Keratinocyte (primary cell): ENCODE data around the gene MYO10. TPM values are rescaled to one million over a fixed set of nuclear protein-coding genes. Genes with fewer than 3 reads are reported as not detected.

ENCODE experiments used
- DNase-seq: peaks from one replicate; pipeline ENCODE4 v3.0.0-alpha.2; 2011; ENCODE audit warnings: low read depth, missing footprints, low spot score
- FAIRE-seq: peaks from 2 replicates; lab custom pipeline; 2011; peaks lifted over from hg19 to GRCh38; lab: Jason Lieb, UNC
- H2AFZ ChIP-seq: 2 replicates; pipeline ENCODE4 v1.6.0; 2012; ENCODE audit warnings: low read length, control low read depth, inconsistent platforms; ENCODE audit not compliant: control insufficient read depth
- H3K27ac ChIP-seq: 2 replicates; pipeline ENCODE4 v1.5.1; 2011; ENCODE audit warnings: low read length; ENCODE audit not compliant: control insufficient read depth, insufficient read depth
- H3K27me3 ChIP-seq: 3 replicates; pipeline ENCODE4 v1.6.0; 2011; ENCODE audit warnings: low read length; ENCODE audit not compliant: control insufficient read depth, insufficient read depth; ENCODE audit errors: extremely low read depth
- H3K36me3 ChIP-seq, 2 experiments: 2 replicates in 1 of 2; 3 replicates in 1 of 2; pipeline ENCODE4 v1.5.1; 2011; ENCODE audit warnings: low read length in 2 of 2, mild to moderate bottlenecking in 1 of 2; ENCODE audit not compliant: control insufficient read depth in 2 of 2, insufficient read depth in 2 of 2; ENCODE audit errors: extremely low read depth in 1 of 2
- H3K4me1 ChIP-seq: 3 replicates; pipeline ENCODE4 v1.5.1; 2011; ENCODE audit warnings: low read length; ENCODE audit not compliant: control insufficient read depth, insufficient read depth; ENCODE audit errors: extremely low read depth
- H3K4me2 ChIP-seq: 3 replicates; pipeline ENCODE4 v1.6.0; 2011; ENCODE audit warnings: low read depth, low read length; ENCODE audit not compliant: control insufficient read depth, insufficient read depth; ENCODE audit errors: extremely low read depth
- H3K4me3 ChIP-seq, 3 experiments: fragments of 200-600 bp in 1 of 3; sonication (generic) in 1 of 3; 2 replicates in 2 of 3; 3 replicates in 1 of 3; pipeline ENCODE4 v1.5.1; 2011 to 2016; ENCODE audit warnings: low read length in 3 of 3, mild to moderate bottlenecking in 3 of 3, control low read depth in 2 of 3, inconsistent platforms in 1 of 3, low read depth in 1 of 3, mixed read lengths in 1 of 3, mixed run types in 1 of 3, moderate library complexity in 1 of 3; ENCODE audit not compliant: control insufficient read depth in 2 of 3, insufficient read depth in 2 of 3; ENCODE audit errors: extremely low read depth in 1 of 3
- H3K79me2 ChIP-seq: 2 replicates; pipeline ENCODE4 v1.6.0; 2012; ENCODE audit warnings: low read length; ENCODE audit not compliant: control insufficient read depth, insufficient read depth
- H3K9ac ChIP-seq: 3 replicates; pipeline ENCODE4 v1.6.0; 2011; ENCODE audit warnings: low read length; ENCODE audit not compliant: control insufficient read depth, insufficient read depth; ENCODE audit errors: extremely low read depth
- H3K9me1 ChIP-seq: 3 replicates; pipeline ENCODE4 v1.6.0; 2011; ENCODE audit warnings: low read length; ENCODE audit not compliant: control insufficient read depth, insufficient read depth; ENCODE audit errors: extremely low read depth
- H3K9me3 ChIP-seq: 2 replicates; pipeline ENCODE4 v1.5.1; 2012; ENCODE audit warnings: low read depth, low read length; ENCODE audit not compliant: control insufficient read depth
- H4K20me1 ChIP-seq: 3 replicates; pipeline ENCODE4 v1.6.0; 2011; ENCODE audit warnings: low read length; ENCODE audit not compliant: control insufficient read depth, insufficient read depth; ENCODE audit errors: extremely low read depth
- CTCF ChIP-seq, 3 experiments: IDR thresholded peaks in 1 of 3; conservative IDR thresholded peaks in 1 of 3; optimal IDR thresholded peaks in 1 of 3; 2 replicates in 2 of 3; 3 replicates in 1 of 3; pipeline versions ENCODE3 to v1.5.1; 2011; ENCODE audit warnings: low read length in 3 of 3, mild to moderate bottlenecking in 3 of 3, moderate library complexity in 2 of 3, control low read depth in 1 of 3, inconsistent platforms in 1 of 3; ENCODE audit not compliant: insufficient read depth in 2 of 3; ENCODE audit errors: extremely low read depth in 1 of 3
- EZH2 ChIP-seq: IDR thresholded peaks from one replicate; pipeline ENCODE4 v1.6.1; 2012; ENCODE audit warnings: inconsistent platforms, mild to moderate bottlenecking, low read length, moderate library complexity
- dilution Hi-C: fragments of 300-500 bp; cut with MboI; formaldehyde crosslinking; loops from one replicate; pipeline ENCODE4 v1.7.0; 2020; ENCODE audit warnings: low sequenced_read_pairs; ENCODE audit not compliant: extremely low pct_ligation_motif_present
- polyA plus RNA-seq, 5 experiments: library from polyadenylated mRNA; depleted of rRNA in 3 of 5; stranded (reverse) in 3 of 5; stranded (forward) in 1 of 5; unstranded in 1 of 5; fragments of >200 nt; gene quantifications; 1 replicate in 1 of 5; 2 replicates in 3 of 5; 3 replicates in 1 of 5; pipeline versions ENCODE4 v1.2.1 to v1.2.3, GENCODE V29; 2011 to 2012; ENCODE audit warnings: missing spikeins in 2 of 5, low read depth in 1 of 5, low replicate concordance in 1 of 5

MYO10 gene
- polyA plus RNA-seq, 1 donor (not counting 4 experiments of a cell fraction or from before 2014, with no cell fraction given): 22.0 TPM

GRCh38 chr5:16934123-16934522, 2.0 kb downstream of the MYO10 start:
- H3K9me1 ChIP-seq: no peaks in the 10 kb centered on the region
- peaks cover 30% of the 10 kb centered on the region for H4K20me1 ChIP-seq
- FAIRE-seq: no peak
- no peaks in the 10 kb centered on the region for H3K9me3 ChIP-seq
- H2AFZ ChIP-seq: no peak overlapping the region
- peaks cover 1 to 5% of the 10 kb centered on the region in 2 experiments for H3K36me3 ChIP-seq
- DNase-seq: no peak
- H3K79me2 ChIP-seq: peaks cover 67% of the 10 kb centered on the region
- H3K4me3 ChIP-seq: peak overlapping the region; percentile 85 to 99 (median 90)
- peaks cover 32% of the 10 kb centered on the region for H3K4me1 ChIP-seq
- peak overlapping the region; percentile 72 for H3K4me2 ChIP-seq
- H3K27me3 ChIP-seq: no peaks in the 10 kb centered on the region
- H3K27ac ChIP-seq: peak overlapping the region; percentile 96
- H3K9ac ChIP-seq: peak overlapping the region; percentile 99
- dilution Hi-C loops: no loop called here
- TF ChIP-seq CTCF (optimal IDR thresholded peaks at IDR 0.05 in 1 of 3, IDR thresholded peaks at IDR 0.05 in 1 of 3, conservative IDR thresholded peaks at IDR 0.05 in 1 of 3; ENCODE audit: extremely low read depth in 1 of 3, insufficient read depth in 2 of 3, low read length in 3 of 3): peak; percentile 91 to 96 (median 94)
- TF ChIP-seq EZH2: no peak

GRCh38 chr5:16933337-16933736, 2.8 kb downstream of the MYO10 start:
- no peak for DNase-seq
- Histone ChIP-seq H3K4me3 (peak overlapping the region; percentile 85 to 99 (median 90)), H4K20me1 (peaks cover 31% of the 10 kb centered on the region), H3K27ac (no peak overlapping the region), H3K36me3 (peaks cover 1 to 5% of the 10 kb centered on the region in 2 experiments), H3K4me2 (peak overlapping the region; percentile 72), H3K79me2 (peaks cover 73% of the 10 kb centered on the region), H2AFZ (no peak overlapping the region), H3K4me1 (peaks cover 32% of the 10 kb centered on the region), H3K9ac (peak overlapping the region; percentile 99), H3K9me1 (no peaks in the 10 kb centered on the region), H3K27me3 (no peaks in the 10 kb centered on the region), H3K9me3 (no peaks in the 10 kb centered on the region)
- FAIRE-seq: no peak
- dilution Hi-C loops: no loop called here
- TF ChIP-seq CTCF (optimal IDR thresholded peaks at IDR 0.05 in 1 of 3, IDR thresholded peaks at IDR 0.05 in 1 of 3, conservative IDR thresholded peaks at IDR 0.05 in 1 of 3; ENCODE audit: extremely low read depth in 1 of 3, insufficient read depth in 2 of 3, low read length in 3 of 3): no peak
- no peak for TF ChIP-seq EZH2
